Activated T-cell treated with anti-CD3 and anti-CD28 coated beads, Interleukin-2, amount 50 U/mL, for 4 hours (primary cell): ENCODE measurements around the gene PCARE. TPM values are rescaled to one million over a fixed set of nuclear protein-coding genes. Genes with fewer than 3 reads are reported as not detected.

Source experiments
- ATAC-seq, 2 donors: fragments of 200-7000 bp; cut with Tn5 transposase; one replicate each; pipeline ENCODE4 v1.10.0; 2021
- DNase-seq: peaks from one replicate; pipeline ENCODE4 v3.0.0-alpha.2; 2020
- H3K27me3 Mint-ChIP-seq: one replicate; pipeline ENCODE4 v1.8.0; 2021; ENCODE audit warnings: low read depth, mixed read lengths
- H3K36me3 Mint-ChIP-seq: one replicate; pipeline ENCODE4 v1.8.0; 2022; ENCODE audit warnings: mixed read lengths; ENCODE audit not compliant: insufficient read depth
- H3K4me1 Mint-ChIP-seq: one replicate; pipeline ENCODE4 v1.8.0; 2021; ENCODE audit warnings: low read depth, mixed read lengths
- H3K4me3 Mint-ChIP-seq: one replicate; pipeline ENCODE4 v1.8.0; 2021; ENCODE audit warnings: mild to moderate bottlenecking, moderate library complexity, mixed read lengths
- H3K9me3 Mint-ChIP-seq: one replicate; pipeline ENCODE4 v1.8.0; 2021; ENCODE audit warnings: mixed read lengths
- total RNA-seq, 3 donors: library from RNA; stranded (reverse); gene quantifications; one replicate each; pipeline ENCODE4 v1.2.1, GENCODE V29; 2021

The PCARE gene
- total RNA-seq, 3 donors from 2014 or later, result not detected

GRCh38 chr2:29023188-29023587 lies 51.1 kb downstream of the PCARE start:
- peaks cover 7% of the 10 kb centered on the region for H3K4me1 Mint-ChIP-seq
- H3K27me3 Mint-ChIP-seq, result no peaks in the 10 kb centered on the region
- peaks cover 3% of the 10 kb centered on the region for H3K36me3 Mint-ChIP-seq
- DNase-seq (no peak), ATAC-seq (no peak)
- no peaks in the 10 kb centered on the region for H3K9me3 Mint-ChIP-seq
- no peak overlapping the region for H3K4me3 Mint-ChIP-seq

- Mint-ChIP-seq H3K36me3 (peaks cover 3% of the 10 kb centered on the region), H3K4me3 (no peak overlapping the region), H3K27me3 (no peaks in the 10 kb centered on the region), H3K4me1 (peaks cover 11% of the 10 kb centered on the region), H3K9me3 (no peaks in the 10 kb centered on the region)
- DNase-seq (no peak), ATAC-seq (no peak)
Observed at GRCh38 chr2:29022679-29023078, 51.6 kb downstream of the PCARE start.

- Mint-ChIP-seq H3K4me3 (no peak overlapping the region), H3K27me3 (no peaks in the 10 kb centered on the region)
- DNase-seq, result no peak
Observed at GRCh38 chr2:29021886-29022285, 52.4 kb downstream of the PCARE start.

GRCh38 chr2:29017716-29018435 lies 56.4 kb downstream of the PCARE start:
- ATAC-seq (no peak), DNase-seq (no peak)
- H3K36me3 Mint-ChIP-seq, result peaks cover 3% of the 10 kb centered on the region
- no peaks in the 10 kb centered on the region for H3K9me3 Mint-ChIP-seq
- H3K27me3 Mint-ChIP-seq, result no peaks in the 10 kb centered on the region
- H3K4me3 Mint-ChIP-seq, result no peak overlapping the region
- H3K4me1 Mint-ChIP-seq, result peaks cover 54% of the 10 kb centered on the region

More at GRCh38 chr2:29021886-29022285, 52.4 kb downstream of the PCARE start:
- no peaks in the 10 kb centered on the region for H3K9me3 Mint-ChIP-seq
- peaks cover 14% of the 10 kb centered on the region for H3K4me1 Mint-ChIP-seq
- no peak for ATAC-seq
- peaks cover 3% of the 10 kb centered on the region for H3K36me3 Mint-ChIP-seq

GRCh38 chr2:29016504-29016903 lies 57.8 kb downstream of the PCARE start:
- Mint-ChIP-seq H3K4me3 (peak overlapping the region; percentile 25), H3K36me3 (peaks cover 1% of the 10 kb centered on the region), H3K9me3 (no peaks in the 10 kb centered on the region), H3K27me3 (no peaks in the 10 kb centered on the region), H3K4me1 (peaks cover 68% of the 10 kb centered on the region)
- DNase-seq (no peak), ATAC-seq (no peak)

GRCh38 chr2:29015701-29016470 lies 58.4 kb downstream of the PCARE start:
- Mint-ChIP-seq H3K9me3 (no peaks in the 10 kb centered on the region), H3K27me3 (no peaks in the 10 kb centered on the region), H3K4me3 (peak overlapping the region; percentile 86), H3K36me3 (no peaks in the 10 kb centered on the region), H3K4me1 (peaks cover 74% of the 10 kb centered on the region)
- ATAC-seq (no peak), DNase-seq (no peak)

GRCh38 chr2:29014811-29015421 lies 59.4 kb downstream of the PCARE start:
- DNase-seq (peak; percentile 64), ATAC-seq (peak; percentile 87 to 89)
- H3K4me3 Mint-ChIP-seq, result peak overlapping the region; percentile 86
- H3K36me3 Mint-ChIP-seq, result no peaks in the 10 kb centered on the region
- H3K27me3 Mint-ChIP-seq, result no peaks in the 10 kb centered on the region
- no peaks in the 10 kb centered on the region for H3K9me3 Mint-ChIP-seq
- peaks cover 79% of the 10 kb centered on the region for H3K4me1 Mint-ChIP-seq

- peak overlapping the region; percentile 86 for H3K4me3 Mint-ChIP-seq
- ATAC-seq, result peak; percentile 5 to 6
- no peaks in the 10 kb centered on the region for H3K27me3 Mint-ChIP-seq
- no peak for DNase-seq
- H3K36me3 Mint-ChIP-seq, result no peaks in the 10 kb centered on the region
- H3K4me1 Mint-ChIP-seq, result peaks cover 85% of the 10 kb centered on the region
- no peaks in the 10 kb centered on the region for H3K9me3 Mint-ChIP-seq
Observed at GRCh38 chr2:29014331-29014730, 60.0 kb downstream of the PCARE start.

- no peak for ATAC-seq
- DNase-seq, result no peak
- H3K4me1 Mint-ChIP-seq, result peaks cover 91% of the 10 kb centered on the region
- no peaks in the 10 kb centered on the region for H3K27me3 Mint-ChIP-seq
- no peaks in the 10 kb centered on the region for H3K9me3 Mint-ChIP-seq
- H3K4me3 Mint-ChIP-seq, result peak overlapping the region; percentile 19
- H3K36me3 Mint-ChIP-seq, result no peaks in the 10 kb centered on the region
Observed at GRCh38 chr2:29013057-29013780, 61.1 kb downstream of the PCARE start.

GRCh38 chr2:29012211-29012681 lies 62.1 kb downstream of the PCARE start:
- H3K9me3 Mint-ChIP-seq, result no peaks in the 10 kb centered on the region
- peak overlapping the region; percentile 11 for H3K4me3 Mint-ChIP-seq
- no peak for ATAC-seq

More at GRCh38 chr2:29012211-29012681, 62.1 kb downstream of the PCARE start:
- peaks cover 86% of the 10 kb centered on the region for H3K4me1 Mint-ChIP-seq
- no peaks in the 10 kb centered on the region for H3K27me3 Mint-ChIP-seq
- no peak for DNase-seq
- H3K36me3 Mint-ChIP-seq, result no peaks in the 10 kb centered on the region

Other genes with a start within 250 kb of the PCARE start
- 10 to 100 TPM; 18.4 to 21.2 (median 21.0) TPM for gene TRMT61B, start 204.2 kb downstream of the PCARE start, total RNA-seq
- 100 to 1,000 TPM; 230 to 254 (median 250) TPM for gene WDR43, start 179.9 kb downstream of the PCARE start, total RNA-seq
- gene TOGARAM2, start 93.2 kb downstream of the PCARE start, total RNA-seq, result 1 to 10 TPM; 2.3 to 7.6 (median 5.1) TPM
- 10 to 100 TPM; 11.7 to 14.5 (median 12.1) TPM for gene CLIP4, start 40.9 kb upstream of the PCARE start, total RNA-seq